Stomach (tissue), 4 donors: ENCODE measurements around the gene ATP6V1G2.

Source experiments
- CTCF ChIP-seq, 7 experiments: fragments of 450-650 bp in 4 of 7; fragments of 200-600 bp in 3 of 7; sonication (generic) in 3 of 7; IDR thresholded peaks; one replicate each; pipeline ENCODE4 v1.5.1; 2016 to 2019; ENCODE audit warnings: antibody characterized with exemption in 7 of 7, control low read depth in 2 of 7, mild to moderate bottlenecking in 1 of 7
- EP300 ChIP-seq: sonication (generic); formaldehyde crosslinking; IDR thresholded peaks from one replicate; pipeline ENCODE4 v1.6.1; 2017; ENCODE audit warnings: antibody characterized with exemption
- POLR2A ChIP-seq, 4 donors: fragments of 450-650 bp; IDR thresholded peaks; one replicate each; pipeline ENCODE4 v1.6.1; 2016; ENCODE audit warnings: antibody characterized with exemption in 4 of 4, control low read depth in 2 of 4, mild to moderate bottlenecking in 1 of 4, moderate library complexity in 1 of 4
- POLR2AphosphoS5 ChIP-seq, 3 donors: sonication (generic); formaldehyde crosslinking; IDR thresholded peaks; one replicate each; pipeline ENCODE4 v1.6.1; 2016; ENCODE audit warnings: antibody characterized with exemption in 3 of 3

GRCh38 chr6:31580807-31581433, 34.5 kb upstream of the ATP6V1G2 start:
- TF ChIP-seq CTCF (IDR thresholded peaks at IDR 0.05): peak in 6 of 7 experiments; percentile 53 to 99 (median 92)
- no peak for TF ChIP-seq EP300
- TF ChIP-seq POLR2A (IDR thresholded peaks at IDR 0.05): no peak
- peak; percentile 42 to 48 (median 45) for TF ChIP-seq POLR2AphosphoS5 (IDR thresholded peaks at IDR 0.05)
